Measurements from ENCODE around the gene EPM2A.
A peak's percentile ranks its signal among the peaks of the same experiment; 100 is the strongest.

Gene EPM2A

GRCh38 chr6:145689529-145689928 is 45.8 kb downstream of the EPM2A start:
- TF ChIP-seq, protein P1, sequence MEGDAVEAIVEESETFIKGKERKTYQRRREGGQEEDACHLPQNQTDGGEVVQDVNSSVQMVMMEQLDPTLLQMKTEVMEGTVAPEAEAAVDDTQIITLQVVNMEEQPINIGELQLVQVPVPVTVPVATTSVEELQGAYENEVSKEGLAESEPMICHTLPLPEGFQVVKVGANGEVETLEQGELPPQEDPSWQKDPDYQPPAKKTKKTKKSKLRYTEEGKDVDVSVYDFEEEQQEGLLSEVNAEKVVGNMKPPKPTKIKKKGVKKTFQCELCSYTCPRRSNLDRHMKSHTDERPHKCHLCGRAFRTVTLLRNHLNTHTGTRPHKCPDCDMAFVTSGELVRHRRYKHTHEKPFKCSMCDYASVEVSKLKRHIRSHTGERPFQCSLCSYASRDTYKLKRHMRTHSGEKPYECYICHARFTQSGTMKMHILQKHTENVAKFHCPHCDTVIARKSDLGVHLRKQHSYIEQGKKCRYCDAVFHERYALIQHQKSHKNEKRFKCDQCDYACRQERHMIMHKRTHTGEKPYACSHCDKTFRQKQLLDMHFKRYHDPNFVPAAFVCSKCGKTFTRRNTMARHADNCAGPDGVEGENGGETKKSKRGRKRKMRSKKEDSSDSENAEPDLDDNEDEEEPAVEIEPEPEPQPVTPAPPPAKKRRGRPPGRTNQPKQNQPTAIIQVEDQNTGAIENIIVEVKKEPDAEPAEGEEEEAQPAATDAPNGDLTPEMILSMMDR (IDR thresholded peaks at IDR 0.05; ENCODE audit: low read depth, low read length) = no peak
- H3K4me3 ChIP-seq (replicated peaks in 1 of 2; ENCODE audit: low read depth in 2 of 2, low read length in 2 of 2) = no peak overlapping the region
- DNase-seq (ENCODE audit: low read depth in 2 of 2) = no peak

- DNase-seq (ENCODE audit: low read depth in 2 of 2) = peak in 1 of 2 donors; percentile 73
- TF ChIP-seq, protein P1 (IDR thresholded peaks at IDR 0.05; ENCODE audit: low read depth, low read length) = no peak
Observed at GRCh38 chr6:145688493-145688905, 46.8 kb downstream of the EPM2A start.

GRCh38 chr6:145685932-145686331 is 49.4 kb downstream of the EPM2A start:
- no peak for DNase-seq (ENCODE audit: low read depth in 2 of 2)
- H3K4me3 ChIP-seq (replicated peaks in 1 of 2; ENCODE audit: low read depth in 2 of 2, low read length in 2 of 2) = no peak overlapping the region
- TF ChIP-seq, protein P1 (IDR thresholded peaks at IDR 0.05; ENCODE audit: low read depth, low read length) = no peak

More at GRCh38 chr6:145688493-145688905, 46.8 kb downstream of the EPM2A start:
- no peak overlapping the region for H3K4me3 ChIP-seq (replicated peaks in 1 of 2; ENCODE audit: low read depth in 2 of 2, low read length in 2 of 2)

GRCh38 chr6:145681965-145682364 is 53.4 kb downstream of the EPM2A start:
- DNase-seq (ENCODE audit: low read depth in 2 of 2) = no peak
- TF ChIP-seq, protein P1 (IDR thresholded peaks at IDR 0.05; ENCODE audit: low read depth, low read length) = no peak
- H3K4me3 ChIP-seq (replicated peaks in 1 of 2; ENCODE audit: low read depth in 2 of 2, low read length in 2 of 2) = no peak overlapping the region

DNA sequence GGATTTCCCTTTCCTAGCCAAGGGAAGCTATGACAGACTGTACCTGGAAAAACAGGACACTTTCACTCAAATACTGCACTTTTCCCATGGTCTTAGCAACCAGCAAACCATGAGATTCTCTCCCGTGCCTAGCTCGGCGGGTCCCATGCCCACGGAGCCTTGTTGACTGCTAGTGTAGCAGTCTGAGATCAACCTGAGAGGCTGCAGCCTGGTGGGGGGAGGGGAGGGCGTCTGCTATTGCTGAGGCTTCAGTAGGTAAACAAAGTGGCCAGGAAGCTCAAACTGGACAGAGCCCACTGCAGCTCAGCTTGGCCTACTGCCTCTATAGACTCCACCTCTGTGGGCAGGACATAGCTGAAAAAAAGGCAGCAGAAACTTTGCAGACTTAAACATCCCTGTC is 61.8 kb downstream of the EPM2A start:
- DNase-seq (ENCODE audit: low read depth in 2 of 2) = no peak
- TF ChIP-seq, protein P1 (IDR thresholded peaks at IDR 0.05; ENCODE audit: low read depth, low read length) = no peak
- H3K4me3 ChIP-seq (replicated peaks in 1 of 2; ENCODE audit: low read depth in 2 of 2, low read length in 2 of 2) = no peak overlapping the region

GRCh38 chr6:145670311-145670710 is 65.0 kb downstream of the EPM2A start:
- TF ChIP-seq, protein P1 (IDR thresholded peaks at IDR 0.05; ENCODE audit: low read depth, low read length) = no peak
- H3K4me3 ChIP-seq (replicated peaks in 1 of 2; ENCODE audit: low read depth in 2 of 2, low read length in 2 of 2) = no peak overlapping the region
- DNase-seq (ENCODE audit: low read depth in 2 of 2) = peak; percentile 58 to 68

- peak; percentile 68 to 83 for DNase-seq (ENCODE audit: low read depth in 2 of 2)
- TF ChIP-seq, protein P1 (IDR thresholded peaks at IDR 0.05; ENCODE audit: low read depth, low read length) = no peak
- H3K4me3 ChIP-seq (replicated peaks in 1 of 2; ENCODE audit: low read depth in 2 of 2, low read length in 2 of 2) = no peak overlapping the region
Observed at GRCh38 chr6:145669627-145670034, 65.7 kb downstream of the EPM2A start.

All from cardiac fibroblast (primary cell).